Loucy (cell line): ENCODE data around the gene SH3BP4.

Experiments used
- H2AFZ ChIP-seq: fragments of 200-600 bp; sonication (generic); 2 replicates; pipeline ENCODE4 v1.6.0; 2016; ENCODE audit warnings: antibody characterized with exemption, mild to moderate bottlenecking, low read length, moderate library complexity
- H3F3A ChIP-seq: fragments of 200-600 bp; 2 replicates; pipeline ENCODE4 v1.6.0; 2016; ENCODE audit warnings: antibody characterized with exemption, low read depth, mild to moderate bottlenecking
- H3K27me3 ChIP-seq: fragments of 200-600 bp; sonication (generic); 2 replicates; pipeline ENCODE4 v1.6.1; 2014; ENCODE audit warnings: low read length, mild to moderate bottlenecking; ENCODE audit not compliant: insufficient read depth, poor library complexity, severe bottlenecking
- H3K36me3 ChIP-seq: fragments of 200-600 bp; sonication (generic); 2 replicates; pipeline ENCODE4 v1.6.1; 2016; ENCODE audit warnings: low read length; ENCODE audit not compliant: insufficient read depth
- H3K4me1 ChIP-seq: fragments of 200-600 bp; sonication (generic); 2 replicates; pipeline ENCODE4 v1.5.1; 2014; ENCODE audit warnings: low read length, mild to moderate bottlenecking; ENCODE audit not compliant: insufficient read depth, poor library complexity, severe bottlenecking
- H3K4me2 ChIP-seq: fragments of 200-600 bp; sonication (generic); 2 replicates; pipeline ENCODE4 v1.6.0; 2014; ENCODE audit warnings: antibody characterized with exemption, low read length, low read depth, mild to moderate bottlenecking; ENCODE audit not compliant: poor library complexity, severe bottlenecking
- H3K4me3 ChIP-seq: fragments of 200-600 bp; sonication (generic); 2 replicates; pipeline ENCODE4 v1.5.1; 2014; ENCODE audit warnings: low read length, mild to moderate bottlenecking, mixed read lengths; ENCODE audit not compliant: poor library complexity, severe bottlenecking
- H3K79me2 ChIP-seq: fragments of 200-600 bp; sonication (generic); 2 replicates; pipeline ENCODE4 v1.6.1; 2014; ENCODE audit warnings: low read length; ENCODE audit not compliant: insufficient read depth
- H3K9ac ChIP-seq: fragments of 200-600 bp; sonication (generic); 2 replicates; pipeline ENCODE4 v1.6.0; 2014; ENCODE audit warnings: mild to moderate bottlenecking, low read depth, low read length, moderate library complexity; ENCODE audit not compliant: poor library complexity, severe bottlenecking
- H3K9me2 ChIP-seq: fragments of 200-600 bp; sonication (generic); replicated peaks from 2 replicates; pipeline ENCODE4 v1.6.1; 2016; ENCODE audit warnings: low read depth, low read length, mixed read lengths
- H3K9me3 ChIP-seq: fragments of 200-600 bp; sonication (generic); 2 replicates; pipeline ENCODE4 v1.6.1; 2014; ENCODE audit warnings: mild to moderate bottlenecking, antibody characterized with exemption, low read length, low read depth; ENCODE audit not compliant: insufficient read depth
- H4K20me1 ChIP-seq: fragments of 200-600 bp; sonication (generic); 2 replicates; pipeline ENCODE4 v1.6.0; 2014; ENCODE audit warnings: antibody characterized with exemption, low read length, mild to moderate bottlenecking; ENCODE audit not compliant: insufficient read depth, poor library complexity, severe bottlenecking
- EZH2phosphoT487 ChIP-seq: fragments of 200-600 bp; IDR thresholded peaks from 2 replicates; pipeline ENCODE4 v1.6.1; 2018; ENCODE audit warnings: antibody characterized with exemption, mild to moderate bottlenecking, moderate library complexity, borderline replicate concordance
- TF ChIP-seq, protein P1 (sequence below): fragments of 200-600 bp; sonication (generic); conservative IDR thresholded peaks from 2 replicates; pipeline ENCODE4 v1.5.1; 2014; ENCODE audit warnings: mild to moderate bottlenecking, antibody characterized with exemption, low read length

The SH3BP4 gene

DNA sequence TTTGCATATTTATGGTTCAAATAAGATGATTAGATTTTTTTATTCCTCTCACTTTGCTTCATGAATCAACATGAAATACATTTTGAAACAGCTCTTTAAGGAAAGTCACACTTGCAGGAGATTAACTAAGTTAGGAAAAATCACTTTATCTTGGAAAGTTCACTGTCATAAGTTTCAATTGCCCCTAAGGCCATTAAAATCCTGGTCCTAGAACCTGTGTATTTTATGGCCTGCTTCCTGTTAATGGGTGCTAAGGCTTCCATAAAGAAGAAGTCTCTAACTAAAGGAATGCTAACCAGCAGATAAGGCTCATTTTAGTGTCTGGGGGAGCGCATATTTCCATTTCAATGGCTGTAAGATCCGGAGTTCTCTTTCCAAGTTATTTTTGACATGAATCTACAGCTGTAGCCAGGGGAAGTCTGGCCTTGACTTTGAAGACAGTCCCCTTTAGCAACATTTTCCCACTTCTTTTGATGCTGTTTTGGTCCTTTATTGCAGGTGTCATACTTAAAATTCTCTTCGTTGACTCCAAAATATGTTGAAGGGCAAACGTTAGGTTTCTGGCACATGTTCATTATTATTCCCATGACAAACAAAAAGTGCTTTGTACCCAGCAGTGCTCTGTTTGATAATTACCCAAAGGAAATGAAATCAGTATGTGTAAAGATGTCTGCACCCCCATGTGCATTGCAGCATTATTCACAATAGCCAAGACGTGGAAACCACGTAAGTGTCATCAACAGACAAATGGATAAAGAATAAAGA, 34.4 kb upstream of the SH3BP4 start:
- no peak for TF ChIP-seq EZH2phosphoT487
- TF ChIP-seq, protein P1, sequence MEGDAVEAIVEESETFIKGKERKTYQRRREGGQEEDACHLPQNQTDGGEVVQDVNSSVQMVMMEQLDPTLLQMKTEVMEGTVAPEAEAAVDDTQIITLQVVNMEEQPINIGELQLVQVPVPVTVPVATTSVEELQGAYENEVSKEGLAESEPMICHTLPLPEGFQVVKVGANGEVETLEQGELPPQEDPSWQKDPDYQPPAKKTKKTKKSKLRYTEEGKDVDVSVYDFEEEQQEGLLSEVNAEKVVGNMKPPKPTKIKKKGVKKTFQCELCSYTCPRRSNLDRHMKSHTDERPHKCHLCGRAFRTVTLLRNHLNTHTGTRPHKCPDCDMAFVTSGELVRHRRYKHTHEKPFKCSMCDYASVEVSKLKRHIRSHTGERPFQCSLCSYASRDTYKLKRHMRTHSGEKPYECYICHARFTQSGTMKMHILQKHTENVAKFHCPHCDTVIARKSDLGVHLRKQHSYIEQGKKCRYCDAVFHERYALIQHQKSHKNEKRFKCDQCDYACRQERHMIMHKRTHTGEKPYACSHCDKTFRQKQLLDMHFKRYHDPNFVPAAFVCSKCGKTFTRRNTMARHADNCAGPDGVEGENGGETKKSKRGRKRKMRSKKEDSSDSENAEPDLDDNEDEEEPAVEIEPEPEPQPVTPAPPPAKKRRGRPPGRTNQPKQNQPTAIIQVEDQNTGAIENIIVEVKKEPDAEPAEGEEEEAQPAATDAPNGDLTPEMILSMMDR = no peak
- no peaks in the 10 kb centered on the region for H3F3A ChIP-seq
- H2AFZ ChIP-seq = no peak overlapping the region
- no peaks in the 10 kb centered on the region for H4K20me1 ChIP-seq
- H3K27me3 ChIP-seq = no peaks in the 10 kb centered on the region
- H3K4me2 ChIP-seq = no peak overlapping the region
- no peaks in the 10 kb centered on the region for H3K79me2 ChIP-seq
- no peak overlapping the region for H3K4me3 ChIP-seq
- H3K9ac ChIP-seq = no peak overlapping the region
- H3K36me3 ChIP-seq = no peaks in the 10 kb centered on the region
- no peaks in the 10 kb centered on the region for H3K9me3 ChIP-seq
- H3K4me1 ChIP-seq = no peaks in the 10 kb centered on the region
- H3K9me2 ChIP-seq = no peaks in the 10 kb centered on the region

DNA sequence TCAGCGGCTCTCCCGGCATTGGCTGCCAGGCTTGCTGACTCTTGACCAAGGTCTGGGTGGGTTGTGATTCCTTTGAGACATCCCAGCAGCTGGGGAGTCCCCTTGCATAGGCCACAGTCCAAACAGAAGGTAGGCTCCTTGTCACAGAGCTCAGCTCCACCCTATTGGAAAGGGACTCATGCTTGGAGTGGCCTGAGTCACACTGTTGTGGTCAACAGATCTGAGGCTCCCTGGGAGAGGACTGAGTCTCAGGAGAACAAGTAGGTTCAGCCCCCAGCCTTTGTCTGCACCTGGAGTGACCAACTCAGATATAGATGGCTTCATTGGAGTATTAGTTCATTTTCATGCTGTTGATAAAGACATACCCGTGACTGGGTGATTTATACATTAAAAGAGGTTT, 32.1 kb upstream of the SH3BP4 start:
- H3K9me3 ChIP-seq = no peaks in the 10 kb centered on the region
- H3K4me3 ChIP-seq = no peak overlapping the region
- H3K27me3 ChIP-seq = no peaks in the 10 kb centered on the region
- H3K79me2 ChIP-seq = no peaks in the 10 kb centered on the region
- H3K9ac ChIP-seq = no peak overlapping the region
- no peaks in the 10 kb centered on the region for H3K4me1 ChIP-seq
- no peak for TF ChIP-seq EZH2phosphoT487
- TF ChIP-seq, protein P1 = no peak
- H4K20me1 ChIP-seq = no peaks in the 10 kb centered on the region
- H3F3A ChIP-seq = no peaks in the 10 kb centered on the region
- H3K4me2 ChIP-seq = no peak overlapping the region
- H2AFZ ChIP-seq = no peak overlapping the region
- no peaks in the 10 kb centered on the region for H3K36me3 ChIP-seq
- no peaks in the 10 kb centered on the region for H3K9me2 ChIP-seq

DNA sequence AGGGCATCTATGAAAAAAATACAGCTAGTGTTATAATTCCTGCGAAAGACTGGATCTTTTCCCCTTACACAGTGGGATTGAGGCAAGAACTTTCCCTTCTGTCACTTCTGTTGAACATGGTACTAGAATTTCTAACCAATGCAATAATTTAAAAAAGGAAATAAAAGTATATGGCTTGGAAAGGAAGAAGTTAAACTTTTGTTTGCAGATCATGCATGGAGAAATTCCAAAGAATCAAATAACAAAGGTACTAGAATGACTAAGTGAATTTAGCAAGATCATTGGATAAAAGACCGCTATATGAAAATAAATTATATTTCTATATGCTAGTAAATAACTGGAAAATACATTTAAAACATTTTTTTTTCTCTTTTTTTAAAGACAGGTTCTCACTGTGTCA, 31.0 kb upstream of the SH3BP4 start:
- H3K27me3 ChIP-seq = no peaks in the 10 kb centered on the region
- H3K9me3 ChIP-seq = no peaks in the 10 kb centered on the region
- no peak overlapping the region for H3K4me3 ChIP-seq
- H4K20me1 ChIP-seq = no peaks in the 10 kb centered on the region
- H3K9ac ChIP-seq = no peak overlapping the region
- no peaks in the 10 kb centered on the region for H3K36me3 ChIP-seq
- H3K9me2 ChIP-seq = no peaks in the 10 kb centered on the region
- no peaks in the 10 kb centered on the region for H3F3A ChIP-seq
- TF ChIP-seq, protein P1 = no peak
- no peak for TF ChIP-seq EZH2phosphoT487
- H3K4me1 ChIP-seq = no peaks in the 10 kb centered on the region
- no peak overlapping the region for H2AFZ ChIP-seq
- H3K4me2 ChIP-seq = no peak overlapping the region
- no peaks in the 10 kb centered on the region for H3K79me2 ChIP-seq
